ENCODE results near the gene NOTCH3.

The NOTCH3 gene

DNA sequence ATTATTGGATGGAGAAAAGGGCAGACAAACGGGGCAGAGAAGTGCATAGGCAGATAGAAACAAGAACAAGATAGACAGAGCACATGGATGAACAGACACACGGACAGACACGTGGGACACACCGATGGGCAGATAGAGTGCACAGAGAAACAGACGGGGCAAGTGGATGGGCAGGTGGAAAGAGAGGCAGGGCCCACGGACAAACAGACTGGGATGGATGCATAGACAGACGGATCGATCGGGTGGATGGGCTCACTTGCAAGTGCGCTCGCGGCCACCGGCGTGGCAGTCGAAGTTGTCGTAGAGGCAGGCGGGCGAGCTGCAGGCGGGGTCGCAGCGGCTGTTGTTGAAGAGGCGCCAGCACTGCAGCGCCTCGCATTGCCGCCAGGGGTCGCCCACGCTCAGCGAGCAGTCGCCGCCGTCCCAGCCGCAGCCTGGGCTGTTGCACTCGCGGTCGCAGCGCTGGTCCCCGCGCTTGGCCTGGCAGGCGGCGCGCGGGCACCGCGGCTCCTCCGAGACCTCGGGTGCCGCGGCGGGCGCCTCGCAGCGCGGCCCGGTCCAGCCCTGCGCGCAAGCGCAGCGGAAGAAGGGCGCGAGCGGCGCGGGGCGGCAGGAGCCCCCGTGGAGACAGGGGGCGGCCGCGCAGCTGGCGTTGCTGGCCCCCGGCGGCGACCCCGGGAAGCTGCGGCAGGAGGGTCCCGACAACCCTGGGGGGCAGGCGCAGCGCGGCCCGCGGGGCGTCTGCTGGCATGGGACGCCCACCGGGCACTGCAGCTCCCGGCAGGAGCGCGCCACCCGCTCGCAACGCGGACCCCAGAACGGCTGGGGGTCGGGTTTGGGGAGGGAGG is 23.3 kb downstream of the NOTCH3 start:
- no peak overlapping the region for H2AFZ ChIP-seq (ENCODE audit: low read length, unreplicated experiment)
- H3K27me3 ChIP-seq (ENCODE audit: insufficient read depth, low read length), result no peaks in the 10 kb centered on the region
- H3K27ac ChIP-seq (ENCODE audit: low read depth, low read length), result no peak overlapping the region
- no peaks in the 10 kb centered on the region for H3K79me2 ChIP-seq (ENCODE audit: control insufficient read depth, insufficient read depth, low read length, unreplicated experiment)
- H3K4me1 ChIP-seq (ENCODE audit: control insufficient read depth, insufficient read depth, low read length, unreplicated experiment), result no peaks in the 10 kb centered on the region
- H3K36me3 ChIP-seq (ENCODE audit: insufficient read depth, low read length), result no peaks in the 10 kb centered on the region
- no peak overlapping the region for H3K4me3 ChIP-seq (ENCODE audit: low read depth, low read length)

DNA sequence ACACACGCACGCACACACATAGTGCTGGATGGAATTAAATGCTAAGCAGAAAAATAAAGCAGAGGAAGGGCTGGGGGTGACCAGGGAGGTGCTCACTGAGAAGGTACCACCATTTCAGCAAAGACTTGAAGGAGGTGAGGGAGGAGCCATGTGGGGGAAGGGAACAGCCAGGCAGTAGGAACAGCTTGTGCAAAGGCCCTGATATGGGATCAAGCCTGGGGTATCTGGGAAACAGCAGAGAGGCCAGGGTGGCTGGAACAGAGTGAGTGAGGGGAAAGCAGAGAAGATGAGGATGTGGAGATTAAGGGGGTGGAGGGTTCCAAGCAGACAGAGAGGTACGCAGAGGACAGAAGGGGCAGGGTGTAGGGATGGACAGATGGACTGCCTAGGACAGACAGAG is 25.2 kb downstream of the NOTCH3 start:
- Histone ChIP-seq H3K27ac (ENCODE audit: low read depth, low read length) (no peak overlapping the region), H3K4me3 (ENCODE audit: low read depth, low read length) (no peak overlapping the region), H3K27me3 (ENCODE audit: insufficient read depth, low read length) (no peaks in the 10 kb centered on the region), H3K36me3 (ENCODE audit: insufficient read depth, low read length) (no peaks in the 10 kb centered on the region), H3K4me1 (ENCODE audit: control insufficient read depth, insufficient read depth, low read length, unreplicated experiment) (no peaks in the 10 kb centered on the region), H2AFZ (ENCODE audit: low read length, unreplicated experiment) (no peak overlapping the region), H3K79me2 (ENCODE audit: control insufficient read depth, insufficient read depth, low read length, unreplicated experiment) (no peaks in the 10 kb centered on the region)

DNA sequence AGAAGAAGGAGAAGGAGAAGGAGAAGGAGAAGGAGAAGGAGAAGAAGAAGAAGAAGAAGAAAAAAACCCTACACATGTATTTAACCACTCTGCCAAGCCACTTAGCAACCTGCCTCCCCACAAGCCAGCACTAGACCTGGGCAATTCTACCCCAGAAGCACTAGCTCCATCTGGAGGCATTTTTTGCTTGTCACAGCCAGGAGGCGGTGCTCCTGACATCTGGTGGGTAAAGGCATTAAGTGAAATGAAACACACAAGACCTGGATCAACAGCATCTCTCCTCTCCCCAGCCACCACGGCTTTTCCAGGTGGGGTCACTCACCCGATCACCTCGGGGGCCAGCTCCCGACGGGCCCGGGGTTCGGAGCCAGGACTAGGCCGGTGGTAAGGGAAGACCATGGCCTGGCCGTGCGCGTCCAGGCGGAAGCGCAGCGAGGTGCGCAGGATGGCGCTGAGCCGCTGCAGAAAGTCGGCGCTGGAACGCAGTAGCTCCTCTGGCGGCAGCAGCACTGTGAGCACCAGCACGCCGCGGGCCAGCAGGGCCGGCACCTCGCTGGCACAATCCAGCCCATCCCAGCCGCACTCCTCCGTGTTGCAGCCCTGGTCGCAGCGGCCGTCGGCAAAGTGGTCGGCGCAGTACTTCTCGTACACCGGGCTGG is 26.9 kb downstream of the NOTCH3 start:
- no peak overlapping the region for H2AFZ ChIP-seq (ENCODE audit: low read length, unreplicated experiment)
- H3K4me1 ChIP-seq (ENCODE audit: control insufficient read depth, insufficient read depth, low read length, unreplicated experiment), result no peaks in the 10 kb centered on the region
- H3K27me3 ChIP-seq (ENCODE audit: insufficient read depth, low read length), result no peaks in the 10 kb centered on the region
- no peaks in the 10 kb centered on the region for H3K79me2 ChIP-seq (ENCODE audit: control insufficient read depth, insufficient read depth, low read length, unreplicated experiment)
- H3K36me3 ChIP-seq (ENCODE audit: insufficient read depth, low read length), result no peaks in the 10 kb centered on the region
- H3K4me3 ChIP-seq (ENCODE audit: low read depth, low read length), result no peak overlapping the region
- no peak overlapping the region for H3K27ac ChIP-seq (ENCODE audit: low read depth, low read length)

DNA sequence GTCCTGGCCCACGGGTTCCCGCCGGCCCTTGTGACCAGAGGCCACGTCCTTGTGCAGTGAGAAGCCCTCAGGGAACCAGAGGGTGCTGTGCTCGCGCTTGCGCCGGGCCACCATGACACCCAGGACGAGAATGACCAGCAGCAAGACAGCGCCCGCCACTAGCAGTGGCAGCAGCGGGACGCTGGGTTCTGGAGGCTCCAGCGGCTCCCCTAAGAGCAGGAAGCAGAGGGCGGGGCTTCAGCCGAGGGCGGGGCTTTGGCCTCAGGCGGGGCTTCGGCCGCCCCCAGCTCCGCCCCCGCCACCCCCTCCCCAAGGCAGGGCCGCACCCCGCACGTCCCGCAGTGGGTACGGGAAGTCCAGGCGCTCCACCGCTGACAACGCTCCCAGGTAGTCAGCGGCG is 30.4 kb downstream of the NOTCH3 start:
- H3K79me2 ChIP-seq (ENCODE audit: control insufficient read depth, insufficient read depth, low read length, unreplicated experiment), result no peaks in the 10 kb centered on the region
- no peak overlapping the region for H3K27ac ChIP-seq (ENCODE audit: low read depth, low read length)
- no peaks in the 10 kb centered on the region for H3K4me1 ChIP-seq (ENCODE audit: control insufficient read depth, insufficient read depth, low read length, unreplicated experiment)
- no peaks in the 10 kb centered on the region for H3K27me3 ChIP-seq (ENCODE audit: insufficient read depth, low read length)
- peaks cover 21% of the 10 kb centered on the region for H3K36me3 ChIP-seq (ENCODE audit: insufficient read depth, low read length)
- no peak overlapping the region for H3K4me3 ChIP-seq (ENCODE audit: low read depth, low read length)
- no peak overlapping the region for H2AFZ ChIP-seq (ENCODE audit: low read length, unreplicated experiment)

- Histone ChIP-seq H3K27ac (ENCODE audit: low read depth, low read length) (no peak overlapping the region), H3K36me3 (ENCODE audit: insufficient read depth, low read length) (peaks cover 27% of the 10 kb centered on the region), H3K79me2 (ENCODE audit: control insufficient read depth, insufficient read depth, low read length, unreplicated experiment) (no peaks in the 10 kb centered on the region), H3K27me3 (ENCODE audit: insufficient read depth, low read length) (no peaks in the 10 kb centered on the region), H2AFZ (ENCODE audit: low read length, unreplicated experiment) (no peak overlapping the region), H3K4me1 (ENCODE audit: control insufficient read depth, insufficient read depth, low read length, unreplicated experiment) (no peaks in the 10 kb centered on the region), H3K4me3 (ENCODE audit: low read depth, low read length) (no peak overlapping the region)
Measured at GRCh38 chr19:15169541-15170285, 31.1 kb downstream of the NOTCH3 start.

GRCh38 chr19:15166700-15167099 is 34.1 kb downstream of the NOTCH3 start:
- H3K4me3 ChIP-seq (ENCODE audit: low read depth, low read length), result no peak overlapping the region
- H3K27me3 ChIP-seq (ENCODE audit: insufficient read depth, low read length), result no peaks in the 10 kb centered on the region
- H3K36me3 ChIP-seq (ENCODE audit: insufficient read depth, low read length), result peaks cover 38% of the 10 kb centered on the region
- H3K4me1 ChIP-seq (ENCODE audit: control insufficient read depth, insufficient read depth, low read length, unreplicated experiment), result no peaks in the 10 kb centered on the region
- H3K27ac ChIP-seq (ENCODE audit: low read depth, low read length), result no peak overlapping the region
- H2AFZ ChIP-seq (ENCODE audit: low read length, unreplicated experiment), result no peak overlapping the region
- no peaks in the 10 kb centered on the region for H3K79me2 ChIP-seq (ENCODE audit: control insufficient read depth, insufficient read depth, low read length, unreplicated experiment)

DNA sequence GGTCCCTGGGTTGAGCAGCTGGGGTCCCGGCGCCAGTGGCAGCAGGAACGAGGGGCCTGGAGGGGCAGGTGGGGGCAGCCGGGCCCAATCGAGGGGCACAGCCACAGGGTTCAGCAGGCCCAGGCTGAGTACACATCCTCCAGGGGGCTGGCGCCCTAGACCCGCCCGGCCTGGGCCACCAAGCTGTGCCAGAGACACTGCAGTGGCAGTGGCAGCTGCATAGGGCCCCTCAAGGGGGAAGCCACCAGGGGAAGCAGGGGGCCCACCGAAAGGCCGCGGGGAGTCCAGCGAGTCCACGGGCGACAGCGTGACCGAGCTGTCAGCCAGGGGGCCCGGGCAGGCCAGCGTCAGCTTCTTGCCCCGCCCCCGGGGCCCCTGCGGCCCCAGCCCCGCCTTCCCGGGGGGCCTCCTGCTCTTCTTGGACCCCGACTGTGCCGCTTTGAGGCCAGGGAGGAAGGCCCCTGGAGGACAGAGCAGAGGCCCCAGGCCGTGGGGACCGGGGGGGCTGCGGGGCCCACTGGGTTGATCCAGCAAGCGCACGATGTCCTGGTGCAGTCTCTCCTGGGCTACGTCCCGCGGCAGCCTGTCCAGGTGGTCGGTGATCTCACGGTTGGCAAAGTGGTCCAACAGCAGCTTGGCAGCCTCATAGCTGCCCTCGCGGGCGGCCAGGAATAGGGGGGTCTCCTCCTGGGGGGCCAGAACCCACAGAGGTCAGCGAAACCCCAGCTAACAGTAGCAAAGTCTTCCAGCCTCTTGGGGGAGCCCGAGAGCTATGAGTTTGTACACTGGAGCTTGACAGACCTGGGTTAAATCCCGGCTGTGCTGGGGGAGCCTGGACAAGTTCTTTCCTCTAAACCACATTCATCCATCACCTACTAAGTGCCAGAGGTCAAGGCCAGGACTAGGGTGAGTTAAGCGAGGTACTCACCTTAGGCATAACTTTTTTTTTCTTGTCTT is 39.5 kb downstream of the NOTCH3 start:
- Histone ChIP-seq H3K27ac (ENCODE audit: low read depth, low read length) (no peak overlapping the region), H3K36me3 (ENCODE audit: insufficient read depth, low read length) (peaks cover 40% of the 10 kb centered on the region), H3K27me3 (ENCODE audit: insufficient read depth, low read length) (no peaks in the 10 kb centered on the region), H3K79me2 (ENCODE audit: control insufficient read depth, insufficient read depth, low read length, unreplicated experiment) (no peaks in the 10 kb centered on the region), H3K4me1 (ENCODE audit: control insufficient read depth, insufficient read depth, low read length, unreplicated experiment) (no peaks in the 10 kb centered on the region), H3K4me3 (ENCODE audit: low read depth, low read length) (no peak overlapping the region), H2AFZ (ENCODE audit: low read length, unreplicated experiment) (no peak overlapping the region)

DNA sequence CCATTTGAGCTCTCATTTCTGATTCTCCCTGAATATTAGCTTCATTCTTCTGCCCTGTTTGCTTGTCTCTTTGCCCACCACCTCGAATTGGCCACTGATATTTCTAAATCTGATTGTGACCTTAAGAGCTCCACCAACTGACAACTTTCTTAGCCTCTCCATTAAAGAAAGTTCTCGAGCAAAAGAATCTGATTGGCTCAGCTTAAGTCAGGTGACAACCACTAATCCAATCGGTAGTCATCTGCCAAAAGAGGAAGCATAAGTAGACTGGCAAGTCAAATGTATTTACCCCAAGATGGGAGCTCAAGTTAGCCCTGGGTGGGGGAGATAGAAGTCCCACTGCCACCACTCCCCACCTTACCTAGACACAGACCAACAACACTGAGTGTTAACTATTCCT is 41.5 kb downstream of the NOTCH3 start:
- H3K79me2 ChIP-seq (ENCODE audit: control insufficient read depth, insufficient read depth, low read length, unreplicated experiment), result no peaks in the 10 kb centered on the region
- H3K27me3 ChIP-seq (ENCODE audit: insufficient read depth, low read length), result no peaks in the 10 kb centered on the region
- H3K36me3 ChIP-seq (ENCODE audit: insufficient read depth, low read length), result peaks cover 25% of the 10 kb centered on the region
- no peaks in the 10 kb centered on the region for H3K4me1 ChIP-seq (ENCODE audit: control insufficient read depth, insufficient read depth, low read length, unreplicated experiment)
- no peak overlapping the region for H3K27ac ChIP-seq (ENCODE audit: low read depth, low read length)
- no peak overlapping the region for H3K4me3 ChIP-seq (ENCODE audit: low read depth, low read length)
- no peak overlapping the region for H2AFZ ChIP-seq (ENCODE audit: low read length, unreplicated experiment)

DNA sequence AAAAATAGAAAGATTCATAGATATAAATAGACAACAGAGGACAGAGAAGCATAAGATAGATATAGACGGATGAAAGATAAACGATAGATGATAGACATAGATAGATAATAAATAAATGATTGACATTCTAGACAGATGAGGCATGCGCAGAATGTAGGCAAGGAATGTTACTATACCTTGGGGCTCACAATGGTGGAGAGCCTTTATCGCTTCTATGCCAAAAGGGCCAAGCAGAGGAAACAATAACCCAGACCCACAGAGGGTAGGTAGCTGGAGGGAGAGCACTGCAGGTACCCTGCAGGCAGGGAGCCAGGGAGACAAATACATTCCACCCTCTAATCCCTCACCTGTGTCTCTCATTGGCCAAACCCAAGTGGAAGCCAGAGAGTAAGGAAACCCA is 44.4 kb downstream of the NOTCH3 start:
- H3K4me3 ChIP-seq (ENCODE audit: low read depth, low read length), result no peak overlapping the region
- peaks cover 14% of the 10 kb centered on the region for H3K36me3 ChIP-seq (ENCODE audit: insufficient read depth, low read length)
- no peak overlapping the region for H2AFZ ChIP-seq (ENCODE audit: low read length, unreplicated experiment)
- H3K27ac ChIP-seq (ENCODE audit: low read depth, low read length), result no peak overlapping the region
- H3K27me3 ChIP-seq (ENCODE audit: insufficient read depth, low read length), result no peaks in the 10 kb centered on the region
- no peaks in the 10 kb centered on the region for H3K4me1 ChIP-seq (ENCODE audit: control insufficient read depth, insufficient read depth, low read length, unreplicated experiment)
- no peaks in the 10 kb centered on the region for H3K79me2 ChIP-seq (ENCODE audit: control insufficient read depth, insufficient read depth, low read length, unreplicated experiment)

DNA sequence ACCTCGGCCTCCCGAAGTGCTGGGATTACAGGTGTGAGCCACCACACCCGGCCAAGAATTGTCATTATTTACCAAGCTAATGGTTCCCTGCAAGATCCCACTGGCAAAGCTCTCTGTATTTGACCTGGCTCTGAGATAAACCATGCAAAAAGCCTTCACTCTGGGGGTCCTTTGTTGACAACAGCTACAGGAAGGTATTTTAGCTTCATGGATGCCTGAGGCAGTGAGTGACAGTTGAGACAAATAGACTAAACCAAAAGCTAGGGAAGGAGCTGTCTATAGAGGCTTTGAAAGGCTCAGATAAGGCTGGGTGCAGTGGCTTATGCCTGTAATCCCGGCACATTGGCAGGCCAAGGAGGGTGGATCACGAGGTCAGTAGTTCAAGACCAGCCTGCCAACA is 45.5 kb downstream of the NOTCH3 start:
- no peak overlapping the region for H2AFZ ChIP-seq (ENCODE audit: low read length, unreplicated experiment)
- no peaks in the 10 kb centered on the region for H3K79me2 ChIP-seq (ENCODE audit: control insufficient read depth, insufficient read depth, low read length, unreplicated experiment)
- no peaks in the 10 kb centered on the region for H3K27me3 ChIP-seq (ENCODE audit: insufficient read depth, low read length)
- no peak overlapping the region for H3K27ac ChIP-seq (ENCODE audit: low read depth, low read length)
- no peak overlapping the region for H3K4me3 ChIP-seq (ENCODE audit: low read depth, low read length)
- H3K4me1 ChIP-seq (ENCODE audit: control insufficient read depth, insufficient read depth, low read length, unreplicated experiment), result no peaks in the 10 kb centered on the region
- H3K36me3 ChIP-seq (ENCODE audit: insufficient read depth, low read length), result peaks cover 14% of the 10 kb centered on the region
